HepG2 (cell line): ENCODE data around the gene C9orf40. TPM values are rescaled to one million over a fixed set of nuclear protein-coding genes. Genes with fewer than 3 reads are reported as not detected.

Experiments used
- ATAC-seq: fragments of 200-7000 bp; cut with Tn5 transposase; 3 replicates; pipeline ENCODE4 v1.9.1; 2020; ENCODE audit warnings: mild to moderate bottlenecking, moderate library complexity
- BruUV-seq: library from RNA; stranded (reverse); fragments of 400-500 nt; replicated peaks from 2 replicates; lab custom pipeline; 2021; lab: Mats Ljungman, UMichigan
- CTCF ChIA-PET: fragments of 300-600 bp; formaldehyde crosslinking; extraction: SDS; loops from one replicate; lab custom pipeline; 2021; ENCODE audit warnings: low total read pairs, inconsistent platforms, low intra/inter-chr PET ratio; lab: Yijun Ruan, JAX
- POLR2A ChIA-PET: fragments of 350-600 bp; sonication (Branson Sonifier 250); formaldehyde crosslinking; loops from one replicate; lab custom pipeline; 2020; ENCODE audit warnings: antibody characterized with exemption, inconsistent platforms; lab: Yijun Ruan, JAX
- DNase-seq: peaks from one replicate; pipeline ENCODE4 v3.0.0-alpha.2; 2015; ENCODE audit warnings: low spot score
- FAIRE-seq: peaks from 3 replicates; lab custom pipeline; 2011; peaks lifted over from hg19 to GRCh38; lab: Jason Lieb, UNC
- H2AFZ ChIP-seq: one replicate; pipeline ENCODE4 v1.6.1; 2011; ENCODE audit warnings: low read length, inconsistent platforms
- H3K27ac ChIP-seq: fragments of 300-600 bp; 3 replicates; pipeline ENCODE4 v1.8.0; 2011; ENCODE audit warnings: mixed run types, mild to moderate bottlenecking, mixed read lengths, low read length, inconsistent platforms; ENCODE audit not compliant: insufficient read depth; ENCODE audit errors: extremely low read length
- H3K27me3 ChIP-seq, 2 experiments: fragments of 200-600 bp in 1 of 2; 2 replicates in 1 of 2; 3 replicates in 1 of 2; pipeline versions ENCODE4 v1.6.0 to v1.8.0; 2011; ENCODE audit warnings: low read length in 2 of 2, mild to moderate bottlenecking in 2 of 2, moderate library complexity in 2 of 2, inconsistent platforms in 1 of 2; ENCODE audit not compliant: insufficient read depth in 2 of 2, control insufficient read depth in 1 of 2
- H3K36me3 ChIP-seq, 2 experiments: fragments of 200-600 bp in 1 of 2; replicated peaks in 1 of 2; 2 replicates in 1 of 2; 3 replicates in 1 of 2; pipeline versions ENCODE4 v1.5.1 to v1.8.0; 2011; ENCODE audit warnings: low read length in 2 of 2, inconsistent platforms in 1 of 2; ENCODE audit not compliant: insufficient read depth in 2 of 2, control insufficient read depth in 1 of 2
- H3K4me1 ChIP-seq: 2 replicates; pipeline ENCODE4 v1.5.1; 2012; ENCODE audit warnings: low read length, inconsistent platforms; ENCODE audit not compliant: insufficient read depth
- H3K4me2 ChIP-seq: 2 replicates; pipeline ENCODE4 v1.6.0; 2011; ENCODE audit warnings: low read depth, low read length, inconsistent platforms
- H3K4me3 ChIP-seq, 3 experiments: fragments of 200-600 bp in 1 of 3; sonication (generic), shearing (Covaris generic) in 1 of 3; replicated peaks in 1 of 3; 2 replicates each; pipeline ENCODE4 v1.5.1; 2011 to 2016; ENCODE audit warnings: low read length in 3 of 3, inconsistent platforms in 2 of 3, low read depth in 2 of 3, mild to moderate bottlenecking in 2 of 3, control low read depth in 1 of 3, mixed read lengths in 1 of 3; ENCODE audit not compliant: insufficient read depth in 1 of 3
- H3K79me2 ChIP-seq: one replicate; pipeline ENCODE4 v1.6.1; 2011; ENCODE audit warnings: low read length, inconsistent platforms; ENCODE audit not compliant: insufficient read depth
- H3K9ac ChIP-seq: 2 replicates; pipeline ENCODE4 v1.6.0; 2011; ENCODE audit warnings: mild to moderate bottlenecking, low read depth, low read length, inconsistent platforms; ENCODE audit not compliant: insufficient read depth
- H3K9me3 ChIP-seq: 2 replicates; pipeline ENCODE4 v1.5.1; 2012; ENCODE audit warnings: mild to moderate bottlenecking, low read length
- H4K20me1 ChIP-seq: 2 replicates; pipeline ENCODE4 v1.6.0; 2011; ENCODE audit warnings: inconsistent platforms, mild to moderate bottlenecking, low read length, moderate library complexity; ENCODE audit not compliant: insufficient read depth
- ARNTL ChIP-seq: sonication (generic); formaldehyde crosslinking; IDR thresholded peaks from 2 replicates; pipeline ENCODE4 v1.4.0; 2020; ENCODE audit warnings: mild to moderate bottlenecking, missing genetic modification reagents
- ATF2 ChIP-seq: sonication (generic); formaldehyde crosslinking; IDR thresholded peaks from 2 replicates; pipeline ENCODE4 v1.4.0; 2020; ENCODE audit warnings: missing genetic modification reagents
- SKI ChIP-seq: fragments of 450-650 bp; IDR thresholded peaks from one replicate; pipeline ENCODE4 v1.6.1; 2018; ENCODE audit warnings: mild to moderate bottlenecking; ENCODE audit not compliant: partially characterized antibody
- SMAD3 ChIP-seq: sonication (generic); formaldehyde crosslinking; IDR thresholded peaks from 2 replicates; pipeline ENCODE4 v1.4.0; 2020; ENCODE audit warnings: missing genetic modification reagents
- SNAPC2 ChIP-seq: sonication (generic); formaldehyde crosslinking; IDR thresholded peaks from 2 replicates; pipeline ENCODE4 v1.8.1; 2022; ENCODE audit warnings: mild to moderate bottlenecking, missing genetic modification reagents
- USF2 ChIP-seq, 2 experiments: sonication (generic) in 1 of 2; formaldehyde crosslinking in 1 of 2; IDR thresholded peaks; 2 replicates each; pipeline versions ENCODE4 v1.5.1 to v1.6.1; 2011 to 2020; ENCODE audit warnings: borderline replicate concordance in 1 of 2, low read depth in 1 of 2, low read length in 1 of 2, mild to moderate bottlenecking in 1 of 2, missing genetic modification reagents in 1 of 2, moderate library complexity in 1 of 2
- ZFP36 ChIP-seq: fragments of 150-350 bp; IDR thresholded peaks from 2 replicates; pipeline ENCODE4 v1.6.1; 2018; ENCODE audit warnings: borderline replicate concordance, low read length, low read depth; ENCODE audit not compliant: partially characterized antibody
- ZNF207 ChIP-seq: fragments of 450-650 bp; IDR thresholded peaks from 2 replicates; pipeline ENCODE4 v1.6.1; 2016; ENCODE audit warnings: antibody characterized with exemption, borderline replicate concordance
- ZNF562 ChIP-seq: sonication (generic); formaldehyde crosslinking; IDR thresholded peaks from 2 replicates; pipeline ENCODE4 v1.8.0; 2022; ENCODE audit warnings: missing genetic modification reagents, borderline replicate concordance
- ZNF775 ChIP-seq: sonication (generic); formaldehyde crosslinking; IDR thresholded peaks from 2 replicates; pipeline ENCODE4 v1.4.0; 2020; ENCODE audit warnings: missing genetic modification reagents, mild to moderate bottlenecking, moderate library complexity, borderline replicate concordance
- ZNF878 ChIP-seq: sonication (generic); formaldehyde crosslinking; IDR thresholded peaks from 2 replicates; pipeline ENCODE4 v1.8.1; 2023; ENCODE audit warnings: mild to moderate bottlenecking, missing genetic modification reagents, moderate library complexity
- ZSCAN31 ChIP-seq: sonication (generic); formaldehyde crosslinking; IDR thresholded peaks from 2 replicates; pipeline ENCODE4 v1.5.0; 2020; ENCODE audit warnings: low read depth, mild to moderate bottlenecking, missing genetic modification reagents
- WGBS: methylation state at CpG from one replicate; pipeline ENCODE4 v1.1.6; 2017; ENCODE audit warnings: low lambda C conversion rate; 5-methylcytosine and 5-hydroxymethylcytosine counted together
- in situ Hi-C: cut with HindIII; loops from 2 replicates; pipeline ENCODE4 v1.10.0; 2017; ENCODE audit warnings: low pct_unique_long_range_greater_than_20kb; ENCODE audit not compliant: extremely low pct_ligation_motif_present
- intact Hi-C: fragments of 100-400 bp; cut with micrococcal nuclease; formaldehyde crosslinking; loops from one replicate; pipeline ENCODE4 v1.10.0; 2022; ENCODE audit not compliant: unreplicated experiment
- polyA plus RNA-seq, 8 experiments: library from polyadenylated mRNA; depleted of rRNA in 3 of 8; stranded (reverse) in 7 of 8; unstranded in 1 of 8; fragments of >200 nt; fragmentation: Illumina TruSeq in 4 of 8; extraction: Trizol in 4 of 8; gene quantifications; 2 replicates each; pipeline versions ENCODE4 v1.2.1 to v1.2.3, GENCODE V29; 2011 to 2016; ENCODE audit warnings: low read depth in 4 of 8, missing spikeins in 1 of 8, mixed read lengths in 1 of 8; ENCODE audit not compliant: insufficient read depth in 1 of 8
- total RNA-seq, 5 experiments: library from RNA; depleted of rRNA; stranded (reverse); fragments of >200 nt; fragmentation: Illumina TruSeq; extraction: Trizol; gene quantifications; 2 replicates each; pipeline ENCODE4 v1.2.3, GENCODE V29; 2016; ENCODE audit warnings: low read depth in 1 of 5

C9orf40 gene
- total and polyA plus RNA-seq, 2 of the 13 experiments (the other 11 are each of a cell fraction or from before 2014, with no cell fraction given) = 3.0 to 13.5 TPM

GRCh38 chr9:74948937-74949336 lies 3.8 kb downstream of the C9orf40 start:
- Histone ChIP-seq H3K36me3 (no peaks in the 10 kb centered on the region), H2AFZ (no peak overlapping the region), H3K27me3 (no peaks in the 10 kb centered on the region; a peak in 1 of 5 replicates), H3K27ac (no peak overlapping the region), H3K9me3 (no peaks in the 10 kb centered on the region), H3K79me2 (peaks cover 6% of the 10 kb centered on the region), H3K9ac (no peak overlapping the region), H3K4me1 (peaks cover 36% of the 10 kb centered on the region), H4K20me1 (no peaks in the 10 kb centered on the region), H3K4me2 (no peak overlapping the region), H3K4me3 (no peak overlapping the region)
- ATAC-seq (no peak), FAIRE-seq (no peak), DNase-seq (no peak)
- no TSS peak for BruUV-seq
- no peak for TF ChIP-seq SMAD3 (CRISPR knock-in tag)
- no peak for TF ChIP-seq ZFP36
- TF ChIP-seq ARNTL (CRISPR knock-in tag) = no peak
- no peak for TF ChIP-seq ZNF878 (CRISPR knock-in tag)
- no peak for TF ChIP-seq ATF2 (CRISPR knock-in tag)
- no peak for TF ChIP-seq SNAPC2 (CRISPR knock-in tag)
- no peak for TF ChIP-seq SKI
- no peak for TF ChIP-seq ZNF562 (CRISPR knock-in tag)
- no peak for TF ChIP-seq ZNF207
- no peak for TF ChIP-seq ZNF775 (CRISPR knock-in tag)
- no peak for TF ChIP-seq USF2 (IDR thresholded peaks at IDR 0.05; ENCODE audit: low read depth, low read length)
- TF ChIP-seq USF2 (CRISPR knock-in tag; IDR thresholded peaks at IDR 0.05; ENCODE audit: borderline replicate concordance) = no peak
- no peak for TF ChIP-seq ZSCAN31 (CRISPR knock-in tag)
- POLR2A ChIA-PET = no interaction called here
- in situ Hi-C loops (loop anchor here (10.0 kb wide), 1 partner anchor 174 kb away; no protein-coding TSS in a partner anchor), intact Hi-C loops (no loop called here)
- 98% methylated on average over 2 of the region's 2 CpGs for WGBS
- CTCF ChIA-PET = no interaction called here
